ENCODE measurements around the gene WDR91.
"Not testable (repeated sequence)": the region's sequence is repeated elsewhere in the genome, so short reads cannot be mapped to it uniquely, and the experiment has no call there.

The WDR91 gene

GRCh38 chr7:135234095-135234494, 22.8 kb upstream of the WDR91 start:
- DNase-seq (ENCODE audit: low read depth in 2 of 3, low spot score in 2 of 3) = not testable (repeated sequence)

GRCh38 chr7:135233570-135233969, 22.2 kb upstream of the WDR91 start, which contains the start of gene STRA8:
Gene STRA8, plus strand, starts transcription at chr7:135233838. Its CDS starts 6,687 bp downstream, at chr7:135240525.
- no peak for DNase-seq (ENCODE audit: low read depth in 2 of 3, low spot score in 2 of 3)

GRCh38 chr7:135232720-135233119, 21.4 kb upstream of the WDR91 start:
- DNase-seq (ENCODE audit: low read depth in 2 of 3, low spot score in 2 of 3) = no peak

GRCh38 chr7:135232087-135232486, 20.8 kb upstream of the WDR91 start:
- no peak for DNase-seq (ENCODE audit: low read depth in 2 of 3, low spot score in 2 of 3)

- DNase-seq (ENCODE audit: low read depth in 2 of 3, low spot score in 2 of 3) = no peak
Observed at GRCh38 chr7:135231686-135232085, 20.4 kb upstream of the WDR91 start.

- no peak for DNase-seq (ENCODE audit: low read depth in 2 of 3, low spot score in 2 of 3)
Observed at GRCh38 chr7:135224027-135224426, 12.7 kb upstream of the WDR91 start.

GRCh38 chr7:135217645-135218509, 6.6 kb upstream of the WDR91 start:
- DNase-seq (ENCODE audit: low read depth in 2 of 3, low spot score in 2 of 3) = no peak

- DNase-seq (ENCODE audit: low read depth in 2 of 3, low spot score in 2 of 3) = no peak
Observed at GRCh38 chr7:135215698-135216097, 4.4 kb upstream of the WDR91 start.

GRCh38 chr7:135215180-135215579, 3.9 kb upstream of the WDR91 start:
- DNase-seq (ENCODE audit: low read depth in 2 of 3, low spot score in 2 of 3) = no peak

GRCh38 chr7:135213831-135214230, 2.5 kb upstream of the WDR91 start:
- no peak for DNase-seq (ENCODE audit: low read depth in 2 of 3, low spot score in 2 of 3)

GRCh38 chr7:135211946-135212685, 790 bp upstream of the WDR91 start:
- not testable (repeated sequence) for DNase-seq (ENCODE audit: low read depth in 2 of 3, low spot score in 2 of 3)

GRCh38 chr7:135210888-135211178, 493 bp downstream of the WDR91 start:
- DNase-seq (ENCODE audit: low read depth in 2 of 3, low spot score in 2 of 3) = peak in 1 of 3 experiments; percentile 13

- DNase-seq (ENCODE audit: low read depth in 2 of 3, low spot score in 2 of 3) = no peak
Observed at GRCh38 chr7:135209225-135209834, 2.0 kb downstream of the WDR91 start.

- no peak for DNase-seq (ENCODE audit: low read depth in 2 of 3, low spot score in 2 of 3)
Observed at GRCh38 chr7:135208102-135208793, 3.1 kb downstream of the WDR91 start.

- no peak for DNase-seq (ENCODE audit: low read depth in 2 of 3, low spot score in 2 of 3)
Observed at GRCh38 chr7:135207406-135208101, 3.8 kb downstream of the WDR91 start.

- no peak for DNase-seq (ENCODE audit: low read depth in 2 of 3, low spot score in 2 of 3)
Observed at GRCh38 chr7:135206941-135207391, 4.4 kb downstream of the WDR91 start.

- DNase-seq (ENCODE audit: low read depth in 2 of 3, low spot score in 2 of 3) = no peak
Observed at GRCh38 chr7:135205850-135206249, 5.5 kb downstream of the WDR91 start.

GRCh38 chr7:135204876-135205275, 6.5 kb downstream of the WDR91 start:
- no peak for DNase-seq (ENCODE audit: low read depth in 2 of 3, low spot score in 2 of 3)

- DNase-seq (ENCODE audit: low read depth in 2 of 3, low spot score in 2 of 3) = no peak
Observed at GRCh38 chr7:135204341-135204749, 7.0 kb downstream of the WDR91 start.

- no peak for DNase-seq (ENCODE audit: low read depth in 2 of 3, low spot score in 2 of 3)
Observed at GRCh38 chr7:135201350-135201749, 10.0 kb downstream of the WDR91 start.

Data from activated CD8-positive, alpha-beta memory T cell treated with anti-CD3 and anti-CD28 coated beads for 48 hours (primary cell).